HepG2 (cell line): ENCODE measurements around the gene LRP1B. TPM values are rescaled to one million over a fixed set of nuclear protein-coding genes. Genes with fewer than 3 reads are reported as not detected.

Experiments used
- ATAC-seq: fragments of 200-7000 bp; cut with Tn5 transposase; 3 replicates; pipeline ENCODE4 v1.9.1; 2020; ENCODE audit warnings: mild to moderate bottlenecking, moderate library complexity
- BruUV-seq: library from RNA; stranded (reverse); fragments of 400-500 nt; replicated peaks from 2 replicates; lab custom pipeline; 2021; lab: Mats Ljungman, UMichigan
- CTCF ChIA-PET: fragments of 300-600 bp; formaldehyde crosslinking; extraction: SDS; loops from one replicate; lab custom pipeline; 2021; ENCODE audit warnings: low total read pairs, inconsistent platforms, low intra/inter-chr PET ratio; lab: Yijun Ruan, JAX
- POLR2A ChIA-PET: fragments of 350-600 bp; sonication (Branson Sonifier 250); formaldehyde crosslinking; loops from one replicate; lab custom pipeline; 2020; ENCODE audit warnings: antibody characterized with exemption, inconsistent platforms; lab: Yijun Ruan, JAX
- DNase-seq: peaks from one replicate; pipeline ENCODE4 v3.0.0-alpha.2; 2015; ENCODE audit warnings: low spot score
- FAIRE-seq: peaks from 3 replicates; lab custom pipeline; 2011; peaks lifted over from hg19 to GRCh38; lab: Jason Lieb, UNC
- H2AFZ ChIP-seq: one replicate; pipeline ENCODE4 v1.6.1; 2011; ENCODE audit warnings: low read length, inconsistent platforms
- H3K27ac ChIP-seq: fragments of 300-600 bp; 3 replicates; pipeline ENCODE4 v1.8.0; 2011; ENCODE audit warnings: mixed run types, mild to moderate bottlenecking, mixed read lengths, low read length, inconsistent platforms; ENCODE audit not compliant: insufficient read depth; ENCODE audit errors: extremely low read length
- H3K27me3 ChIP-seq, 2 experiments: fragments of 200-600 bp in 1 of 2; 2 replicates in 1 of 2; 3 replicates in 1 of 2; pipeline versions ENCODE4 v1.6.0 to v1.8.0; 2011; ENCODE audit warnings: low read length in 2 of 2, mild to moderate bottlenecking in 2 of 2, moderate library complexity in 2 of 2, inconsistent platforms in 1 of 2; ENCODE audit not compliant: insufficient read depth in 2 of 2, control insufficient read depth in 1 of 2
- H3K36me3 ChIP-seq, 2 experiments: fragments of 200-600 bp in 1 of 2; replicated peaks in 1 of 2; 2 replicates in 1 of 2; 3 replicates in 1 of 2; pipeline versions ENCODE4 v1.5.1 to v1.8.0; 2011; ENCODE audit warnings: low read length in 2 of 2, inconsistent platforms in 1 of 2; ENCODE audit not compliant: insufficient read depth in 2 of 2, control insufficient read depth in 1 of 2
- H3K4me1 ChIP-seq: 2 replicates; pipeline ENCODE4 v1.5.1; 2012; ENCODE audit warnings: low read length, inconsistent platforms; ENCODE audit not compliant: insufficient read depth
- H3K4me2 ChIP-seq: 2 replicates; pipeline ENCODE4 v1.6.0; 2011; ENCODE audit warnings: low read depth, low read length, inconsistent platforms
- H3K4me3 ChIP-seq, 3 experiments: fragments of 200-600 bp in 1 of 3; sonication (generic), shearing (Covaris generic) in 1 of 3; replicated peaks in 1 of 3; 2 replicates each; pipeline ENCODE4 v1.5.1; 2011 to 2016; ENCODE audit warnings: low read length in 3 of 3, inconsistent platforms in 2 of 3, low read depth in 2 of 3, mild to moderate bottlenecking in 2 of 3, control low read depth in 1 of 3, mixed read lengths in 1 of 3; ENCODE audit not compliant: insufficient read depth in 1 of 3
- H3K79me2 ChIP-seq: one replicate; pipeline ENCODE4 v1.6.1; 2011; ENCODE audit warnings: low read length, inconsistent platforms; ENCODE audit not compliant: insufficient read depth
- H3K9ac ChIP-seq: 2 replicates; pipeline ENCODE4 v1.6.0; 2011; ENCODE audit warnings: mild to moderate bottlenecking, low read depth, low read length, inconsistent platforms; ENCODE audit not compliant: insufficient read depth
- H3K9me3 ChIP-seq: 2 replicates; pipeline ENCODE4 v1.5.1; 2012; ENCODE audit warnings: mild to moderate bottlenecking, low read length
- H4K20me1 ChIP-seq: 2 replicates; pipeline ENCODE4 v1.6.0; 2011; ENCODE audit warnings: inconsistent platforms, mild to moderate bottlenecking, low read length, moderate library complexity; ENCODE audit not compliant: insufficient read depth
- KLF16 ChIP-seq, 2 experiments: sonication (generic) in 1 of 2; formaldehyde crosslinking in 1 of 2; IDR thresholded peaks; 2 replicates each; pipeline versions ENCODE4 v1.6.1 to v1.8.0; 2016 to 2023; ENCODE audit warnings: missing genetic modification reagents in 2 of 2, missing compliant biosample characterization in 1 of 2
- MIER2 ChIP-seq: IDR thresholded peaks from 2 replicates; pipeline ENCODE4 v1.6.1; 2016; ENCODE audit warnings: missing biosample characterization, missing genetic modification reagents
- MLLT10 ChIP-seq: sonication (generic); formaldehyde crosslinking; IDR thresholded peaks from 2 replicates; pipeline ENCODE4 v1.4.0; 2020; ENCODE audit warnings: missing genetic modification reagents
- MXD4 ChIP-seq: IDR thresholded peaks from 2 replicates; pipeline ENCODE4 v1.6.1; 2016; ENCODE audit warnings: mild to moderate bottlenecking, missing biosample characterization, missing genetic modification reagents
- PHF20 ChIP-seq: sonication (generic); formaldehyde crosslinking; IDR thresholded peaks from 2 replicates; pipeline ENCODE4 v1.5.0; 2020; ENCODE audit warnings: mild to moderate bottlenecking, missing genetic modification reagents
- POLR2AphosphoS2 ChIP-seq: IDR thresholded peaks from 2 replicates; pipeline ENCODE4 v1.6.1; 2011; ENCODE audit warnings: low read depth, low read length, improper control_type of control experiment
- PRDM4 ChIP-seq: sonication (generic); formaldehyde crosslinking; IDR thresholded peaks from 2 replicates; pipeline ENCODE4 v1.9.0; 2021; ENCODE audit warnings: missing genetic modification reagents, borderline replicate concordance
- PRMT3 ChIP-seq: sonication (generic); formaldehyde crosslinking; IDR thresholded peaks from 2 replicates; pipeline ENCODE4 v1.8.1; 2022; ENCODE audit warnings: low read depth, mild to moderate bottlenecking, moderate library complexity, missing genetic modification reagents, borderline replicate concordance
- SMARCE1 ChIP-seq: fragments of 450-650 bp; IDR thresholded peaks from 2 replicates; pipeline ENCODE4 v1.6.1; 2017; ENCODE audit warnings: borderline replicate concordance
- SP4 ChIP-seq: sonication (generic); formaldehyde crosslinking; IDR thresholded peaks from 2 replicates; pipeline ENCODE4 v1.8.1; 2023; ENCODE audit warnings: mild to moderate bottlenecking, missing genetic modification reagents
- STAT5B ChIP-seq: sonication (generic); formaldehyde crosslinking; IDR thresholded peaks from 2 replicates; pipeline ENCODE4 v1.4.0; 2020; ENCODE audit warnings: missing genetic modification reagents
- ZNF572 ChIP-seq: sonication (generic); formaldehyde crosslinking; IDR thresholded peaks from 2 replicates; pipeline ENCODE4 v1.5.1; 2020; ENCODE audit warnings: mild to moderate bottlenecking, missing genetic modification reagents
- ZZZ3 ChIP-seq: sonication (generic); formaldehyde crosslinking; IDR thresholded peaks from 2 replicates; pipeline ENCODE4 v1.4.0; 2020; ENCODE audit warnings: missing genetic modification reagents, mild to moderate bottlenecking, borderline replicate concordance
- WGBS: methylation state at CpG from one replicate; pipeline ENCODE4 v1.1.6; 2017; ENCODE audit warnings: low lambda C conversion rate; 5-methylcytosine and 5-hydroxymethylcytosine counted together
- in situ Hi-C: cut with HindIII; loops from 2 replicates; pipeline ENCODE4 v1.10.0; 2017; ENCODE audit warnings: low pct_unique_long_range_greater_than_20kb; ENCODE audit not compliant: extremely low pct_ligation_motif_present
- intact Hi-C: fragments of 100-400 bp; cut with micrococcal nuclease; formaldehyde crosslinking; loops from one replicate; pipeline ENCODE4 v1.10.0; 2022; ENCODE audit not compliant: unreplicated experiment
- polyA plus RNA-seq, 8 experiments: library from polyadenylated mRNA; depleted of rRNA in 3 of 8; stranded (reverse) in 7 of 8; unstranded in 1 of 8; fragments of >200 nt; fragmentation: Illumina TruSeq in 4 of 8; extraction: Trizol in 4 of 8; gene quantifications; 2 replicates each; pipeline versions ENCODE4 v1.2.1 to v1.2.3, GENCODE V29; 2011 to 2016; ENCODE audit warnings: low read depth in 4 of 8, missing spikeins in 1 of 8, mixed read lengths in 1 of 8; ENCODE audit not compliant: insufficient read depth in 1 of 8
- total RNA-seq, 5 experiments: library from RNA; depleted of rRNA; stranded (reverse); fragments of >200 nt; fragmentation: Illumina TruSeq; extraction: Trizol; gene quantifications; 2 replicates each; pipeline ENCODE4 v1.2.3, GENCODE V29; 2016; ENCODE audit warnings: low read depth in 1 of 5
- TF ChIP-seq, protein P1 (sequence below), 2 experiments: fragments of 450-650 bp in 1 of 2; sonication (generic) in 1 of 2; formaldehyde crosslinking in 1 of 2; IDR thresholded peaks; 2 replicates each; pipeline versions ENCODE4 v1.6.1 to v1.8.0; 2016 to 2022; ENCODE audit warnings: antibody characterized with exemption in 1 of 2, mild to moderate bottlenecking in 1 of 2, missing genetic modification reagents in 1 of 2

The LRP1B gene
- total and polyA plus RNA-seq, 2 of the 13 experiments (the other 11 are each of a cell fraction or from before 2014, with no cell fraction given): 0.04 TPM; not detected in 1

DNA sequence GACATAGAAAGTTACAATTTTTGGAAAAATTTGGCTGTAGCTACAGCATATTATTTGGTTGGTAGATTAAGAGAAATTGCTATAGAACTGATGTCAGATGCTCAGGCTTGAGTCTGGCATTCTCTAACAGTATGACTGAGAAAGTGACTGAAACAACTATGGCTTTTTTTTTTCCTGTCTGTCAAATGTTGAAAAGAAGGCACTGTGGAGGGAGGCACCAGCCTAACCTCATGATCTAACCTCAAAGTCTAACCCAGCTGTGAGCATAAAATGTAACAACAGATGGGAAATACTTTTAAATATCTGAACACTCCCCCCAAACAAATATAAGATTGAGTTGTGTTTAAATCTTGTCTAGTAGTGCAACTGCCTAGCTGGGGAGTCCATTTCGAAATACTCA, 629.1 kb downstream of the LRP1B start:
- no peaks in the 10 kb centered on the region for H3K36me3 ChIP-seq
- H3K79me2 ChIP-seq: no peaks in the 10 kb centered on the region
- no peaks in the 10 kb centered on the region for H3K27me3 ChIP-seq
- no peak for DNase-seq
- in situ Hi-C loops: no loop called here
- H3K4me2 ChIP-seq: no peak overlapping the region
- intact Hi-C loops: no loop called here
- H4K20me1 ChIP-seq: no peaks in the 10 kb centered on the region; the same call in 1 of the 2 replicates
- no TSS peak for BruUV-seq
- no peaks in the 10 kb centered on the region for H3K9me3 ChIP-seq
- no peak overlapping the region for H3K9ac ChIP-seq
- ChIA-PET POLR2A (no interaction called here), CTCF (no interaction called here)
- WGBS: 2% methylated on average over 1 of the region's 1 CpG
- H3K27ac ChIP-seq: no peak overlapping the region
- no peaks in the 10 kb centered on the region for H3K4me1 ChIP-seq
- no peak overlapping the region for H2AFZ ChIP-seq
- no peak for TF ChIP-seq MXD4
- TF ChIP-seq MIER2 (CRISPR knock-in tag): no peak
- TF ChIP-seq KLF16 (CRISPR knock-in tag; IDR thresholded peaks at IDR 0.05): no peak
- no peak for TF ChIP-seq ZNF572 (CRISPR knock-in tag)
- TF ChIP-seq, protein P1, sequence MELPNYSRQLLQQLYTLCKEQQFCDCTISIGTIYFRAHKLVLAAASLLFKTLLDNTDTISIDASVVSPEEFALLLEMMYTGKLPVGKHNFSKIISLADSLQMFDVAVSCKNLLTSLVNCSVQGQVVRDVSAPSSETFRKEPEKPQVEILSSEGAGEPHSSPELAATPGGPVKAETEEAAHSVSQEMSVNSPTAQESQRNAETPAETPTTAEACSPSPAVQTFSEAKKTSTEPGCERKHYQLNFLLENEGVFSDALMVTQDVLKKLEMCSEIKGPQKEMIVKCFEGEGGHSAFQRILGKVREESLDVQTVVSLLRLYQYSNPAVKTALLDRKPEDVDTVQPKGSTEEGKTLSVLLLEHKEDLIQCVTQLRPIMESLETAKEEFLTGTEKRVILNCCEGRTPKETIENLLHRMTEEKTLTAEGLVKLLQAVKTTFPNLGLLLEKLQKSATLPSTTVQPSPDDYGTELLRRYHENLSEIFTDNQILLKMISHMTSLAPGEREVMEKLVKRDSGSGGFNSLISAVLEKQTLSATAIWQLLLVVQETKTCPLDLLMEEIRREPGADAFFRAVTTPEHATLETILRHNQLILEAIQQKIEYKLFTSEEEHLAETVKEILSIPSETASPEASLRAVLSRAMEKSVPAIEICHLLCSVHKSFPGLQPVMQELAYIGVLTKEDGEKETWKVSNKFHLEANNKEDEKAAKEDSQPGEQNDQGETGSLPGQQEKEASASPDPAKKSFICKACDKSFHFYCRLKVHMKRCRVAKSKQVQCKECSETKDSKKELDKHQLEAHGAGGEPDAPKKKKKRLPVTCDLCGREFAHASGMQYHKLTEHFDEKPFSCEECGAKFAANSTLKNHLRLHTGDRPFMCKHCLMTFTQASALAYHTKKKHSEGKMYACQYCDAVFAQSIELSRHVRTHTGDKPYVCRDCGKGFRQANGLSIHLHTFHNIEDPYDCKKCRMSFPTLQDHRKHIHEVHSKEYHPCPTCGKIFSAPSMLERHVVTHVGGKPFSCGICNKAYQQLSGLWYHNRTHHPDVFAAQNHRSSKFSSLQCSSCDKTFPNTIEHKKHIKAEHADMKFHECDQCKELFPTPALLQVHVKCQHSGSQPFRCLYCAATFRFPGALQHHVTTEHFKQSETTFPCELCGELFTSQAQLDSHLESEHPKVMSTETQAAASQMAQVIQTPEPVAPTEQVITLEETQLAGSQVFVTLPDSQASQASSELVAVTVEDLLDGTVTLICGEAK (IDR thresholded peaks at IDR 0.05): no peak
- TF ChIP-seq, protein P1 (CRISPR knock-in tag; IDR thresholded peaks at IDR 0.05): no peak
- no peak for TF ChIP-seq PRDM4 (CRISPR knock-in tag)
- no peak for TF ChIP-seq POLR2AphosphoS2
- TF ChIP-seq SMARCE1: no peak
- TF ChIP-seq MLLT10: no peak
- no peak for TF ChIP-seq PRMT3 (CRISPR knock-in tag)
- no peak for TF ChIP-seq ZZZ3 (CRISPR knock-in tag)
- TF ChIP-seq SP4 (CRISPR knock-in tag): no peak
- TF ChIP-seq STAT5B (CRISPR knock-in tag): no peak
- no peak for TF ChIP-seq PHF20 (CRISPR knock-in tag)
- H3K4me3 ChIP-seq: no peak overlapping the region
- FAIRE-seq: no peak
- no peak for ATAC-seq
